M059J (cell line): Measurements from ENCODE around the gene USF1. TPM values are rescaled to one million over a fixed set of nuclear protein-coding genes. Genes with fewer than 3 reads are reported as not detected.
"Not testable (repeated sequence)": the region's sequence is repeated elsewhere in the genome, so short reads cannot be mapped to it uniquely, and the experiment has no call there.

ENCODE experiments used
- DNase-seq: peaks from one replicate; pipeline ENCODE4 v3.0.0-alpha.2; 2012; ENCODE audit warnings: low read depth
- total RNA-seq: library from RNA; depleted of rRNA; stranded (reverse); fragments of >200 nt; shearing (Covaris generic); gene quantifications from 2 replicates; pipeline ENCODE4 v1.2.3, GENCODE V29; 2014

USF1 gene
- total RNA-seq, 1 experiment from 2014 or later = 82.7 TPM

GRCh38 chr1:161077426-161077825, 31.6 kb upstream of the USF1 start:
- no peak for DNase-seq

DNA sequence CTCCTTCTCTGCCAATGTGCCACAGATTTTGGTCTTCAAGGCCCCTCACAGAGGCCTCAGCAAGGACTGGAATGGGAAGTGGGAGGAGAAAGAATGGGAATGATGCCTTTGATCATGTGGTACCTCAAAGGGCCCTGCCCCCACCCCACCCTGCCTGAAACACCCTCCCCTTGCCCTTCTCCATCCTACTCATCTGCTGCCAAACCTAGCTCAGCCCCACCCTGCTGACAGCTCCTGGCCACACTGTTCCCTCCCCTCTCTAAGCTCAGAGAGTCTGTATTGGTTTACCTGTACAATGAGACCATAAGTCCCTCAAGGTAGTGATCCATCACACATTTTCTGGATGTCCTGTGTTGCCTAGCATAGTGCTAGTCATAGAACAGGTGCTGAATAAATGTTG, 30.6 kb upstream of the USF1 start:
- DNase-seq = no peak

DNA sequence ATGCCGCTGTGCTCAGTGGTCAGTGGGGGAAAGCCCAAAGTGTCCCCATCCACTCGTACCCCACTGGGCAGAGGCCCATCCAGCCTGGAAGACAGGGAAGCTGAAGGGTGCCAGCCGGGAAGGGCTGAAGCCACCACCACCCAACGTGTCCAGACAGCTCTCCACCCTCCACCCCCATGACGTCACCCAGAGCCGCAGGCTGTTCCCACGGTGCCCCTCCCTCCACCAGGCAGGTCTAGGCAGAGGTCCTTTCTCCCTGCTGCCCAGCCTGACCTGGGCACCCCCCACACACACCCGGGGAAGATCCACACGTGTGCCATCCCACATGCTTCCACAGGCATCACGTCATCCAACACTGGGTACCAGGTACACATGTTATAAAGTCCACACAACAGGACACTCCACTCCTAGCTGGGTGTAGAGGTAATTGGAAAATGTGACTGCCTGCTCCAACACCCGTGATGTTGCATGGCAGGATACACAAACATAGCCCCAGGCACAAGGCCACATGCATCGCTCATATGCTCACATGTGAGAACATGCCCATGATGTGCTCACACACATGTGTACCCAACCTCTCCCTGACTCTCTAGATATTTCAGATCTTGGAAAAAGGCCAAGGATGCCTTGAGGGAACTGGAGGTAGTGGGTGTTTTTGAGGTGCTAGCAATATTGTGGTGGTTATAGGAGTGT, 29.0 kb upstream of the USF1 start:
- no peak for DNase-seq

DNA sequence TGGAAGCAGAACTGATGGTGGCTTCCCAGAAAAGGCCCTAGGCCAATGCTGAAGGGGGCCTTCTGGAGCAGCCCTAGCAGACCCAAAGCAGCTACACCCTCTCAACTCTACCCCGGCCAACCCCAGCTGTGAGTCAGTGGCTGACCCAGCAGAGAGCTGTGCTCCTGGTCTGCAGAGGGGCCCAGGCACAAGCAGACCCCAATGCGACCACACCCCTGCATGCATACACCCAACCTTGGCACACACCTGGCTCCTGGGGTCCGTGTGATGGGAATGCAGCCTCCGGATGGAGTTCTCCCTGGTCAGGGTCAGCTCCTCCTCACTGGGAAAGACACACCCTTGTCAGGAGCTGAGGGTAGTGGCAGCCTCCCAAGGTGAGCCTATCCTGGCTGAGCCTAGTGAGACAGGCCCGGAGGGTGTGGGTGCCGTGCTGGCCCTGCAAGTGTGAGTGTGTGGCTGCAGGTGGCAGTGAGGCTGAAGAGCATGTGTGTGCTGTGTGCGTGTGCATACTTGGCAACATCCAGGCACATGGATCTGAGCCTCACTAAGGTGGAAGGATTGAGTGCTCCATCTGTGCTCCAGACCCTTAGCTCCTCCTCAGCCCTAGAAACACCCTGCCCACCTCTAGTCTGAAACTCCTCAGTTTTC, 27.8 kb upstream of the USF1 start:
- DNase-seq = no peak

- no peak for DNase-seq
These were observed 27.1 kb upstream of the USF1 start for GRCh38 chr1:161072751-161073449.

GRCh38 chr1:161071886-161072371, 26.2 kb upstream of the USF1 start:
- DNase-seq = peak; percentile 46

DNA sequence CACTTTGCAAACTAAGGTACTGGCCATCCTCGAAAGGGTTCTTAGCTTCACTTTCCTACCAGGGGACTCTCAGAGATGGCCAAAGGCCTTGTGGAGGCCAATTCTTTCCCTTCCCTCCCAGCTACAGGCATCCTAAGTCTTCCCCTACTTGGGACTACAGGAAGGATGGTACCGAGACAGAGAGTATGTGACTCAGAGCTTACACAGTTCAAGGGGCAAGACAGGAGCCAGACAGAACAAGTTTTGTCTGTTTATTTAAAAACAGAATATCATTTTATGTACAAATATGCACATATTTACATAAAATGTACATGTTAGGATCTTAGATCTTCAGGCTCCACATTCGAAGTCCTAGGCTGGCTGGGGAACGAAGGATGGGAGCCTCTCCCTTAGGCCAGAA, 25.0 kb upstream of the USF1 start:
- DNase-seq = no peak

GRCh38 chr1:161069731-161070270, 24.0 kb upstream of the USF1 start, which contains the start of gene ARHGAP30:
ARHGAP30 (minus strand) TSS chr1:161069891; CDS start chr1:161069624, 267 bp downstream.
- peak; percentile 14 for DNase-seq

GRCh38 chr1:161069241-161069640, 23.5 kb upstream of the USF1 start:
- no peak for DNase-seq

DNA sequence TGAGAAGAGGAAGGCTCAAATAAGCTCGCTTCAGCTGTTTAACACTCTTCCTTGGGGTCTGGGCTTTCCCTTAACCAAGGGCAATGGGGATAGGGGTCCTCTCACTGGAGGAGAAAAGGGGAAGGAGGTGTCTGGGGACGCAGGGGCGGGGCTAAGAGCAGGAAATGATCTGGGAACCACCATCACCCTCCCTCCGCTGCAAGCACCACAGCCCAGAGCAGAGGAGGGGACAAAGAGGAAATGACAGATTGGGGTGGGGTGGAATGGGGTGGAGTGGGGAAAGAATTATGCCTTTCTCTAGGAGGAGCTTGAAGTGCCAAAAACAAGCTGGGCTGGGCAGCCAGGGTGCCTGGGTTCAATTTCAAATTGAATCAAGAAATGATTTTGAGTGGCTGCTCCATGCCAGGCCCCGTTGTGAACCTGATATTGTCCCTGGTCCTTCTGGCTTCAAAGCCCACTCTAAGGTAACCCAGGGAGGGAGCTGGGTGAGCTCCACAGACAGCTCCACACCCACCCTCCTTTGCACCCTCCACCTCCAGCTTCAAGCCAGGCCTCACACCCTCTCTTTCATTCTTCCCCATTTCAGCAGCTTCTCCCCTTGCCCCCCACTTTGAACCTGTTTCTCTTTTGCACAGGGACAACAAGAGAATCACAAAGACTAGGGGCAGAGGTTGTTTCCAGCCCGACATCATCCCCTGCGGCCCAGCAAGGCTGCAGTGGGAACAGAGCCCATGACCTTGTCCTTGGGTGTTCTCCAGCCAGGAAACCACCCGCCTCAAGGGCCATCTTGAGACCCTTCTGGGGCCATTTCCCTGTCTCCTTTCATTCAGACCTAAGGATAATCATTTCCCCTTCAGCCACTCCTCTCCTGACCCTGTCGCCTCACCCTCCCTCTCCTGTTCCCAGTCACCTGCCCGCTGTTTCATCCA, 22.8 kb upstream of the USF1 start:
- DNase-seq = no peak

DNA sequence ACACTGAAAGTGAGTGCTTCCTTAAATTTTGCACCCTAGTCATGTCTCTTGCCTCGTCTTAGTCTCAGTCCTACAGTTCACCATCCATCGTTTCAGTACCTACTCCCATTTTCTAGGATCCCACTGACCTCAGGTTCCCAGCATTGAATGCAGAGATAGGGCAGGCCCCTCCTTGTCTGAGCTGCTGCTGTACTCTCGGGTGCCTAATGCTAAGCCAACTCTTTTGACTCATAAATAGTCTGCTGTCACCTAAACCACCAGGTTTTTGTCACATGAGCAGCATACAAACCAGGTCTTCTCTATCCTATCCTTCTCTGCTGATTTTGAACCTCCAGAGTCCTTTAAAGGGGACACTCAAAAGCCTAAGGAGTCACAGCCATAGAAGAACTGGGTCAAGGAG, 20.9 kb upstream of the USF1 start:
- no peak for DNase-seq

DNA sequence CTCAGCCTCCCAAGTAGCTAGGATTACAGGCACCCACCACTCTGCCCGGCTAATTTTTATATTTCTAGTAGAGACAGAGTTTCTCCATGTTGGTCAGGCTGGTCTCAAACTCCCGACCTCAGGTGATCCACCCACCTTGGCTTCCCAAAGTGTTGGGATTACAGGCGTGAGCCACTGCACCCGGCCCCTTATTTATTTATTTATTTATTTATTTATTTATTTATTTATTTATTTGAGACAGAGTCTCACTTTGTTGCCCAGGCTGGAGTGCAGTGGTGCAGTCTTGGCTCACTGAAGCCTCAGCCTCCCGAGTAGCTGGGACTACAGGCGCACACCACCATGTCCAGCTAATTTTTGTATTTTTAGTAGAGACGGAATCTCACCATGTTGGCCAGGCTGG, 19.9 kb upstream of the USF1 start:
- not testable (repeated sequence) for DNase-seq

DNA sequence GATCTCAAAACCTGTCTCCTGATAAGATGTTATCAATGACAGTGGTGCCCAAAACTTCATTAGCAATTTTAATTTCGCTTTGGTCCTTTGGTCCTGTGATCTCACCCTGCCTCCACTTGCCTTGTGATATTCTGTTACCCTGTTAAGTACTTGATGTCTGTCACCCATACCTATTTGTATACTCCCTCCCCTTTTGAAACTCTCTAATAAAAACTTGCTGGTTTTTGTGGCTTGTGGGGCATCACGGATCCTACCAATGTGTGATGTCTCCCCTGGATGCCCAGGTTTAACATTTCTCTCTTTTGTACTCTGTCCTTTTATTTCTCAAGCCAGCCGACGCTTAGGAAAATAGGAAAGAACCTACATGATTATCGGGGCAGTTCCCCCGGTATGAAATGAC, 18.2 kb upstream of the USF1 start:
- not testable (repeated sequence) for DNase-seq

DNA sequence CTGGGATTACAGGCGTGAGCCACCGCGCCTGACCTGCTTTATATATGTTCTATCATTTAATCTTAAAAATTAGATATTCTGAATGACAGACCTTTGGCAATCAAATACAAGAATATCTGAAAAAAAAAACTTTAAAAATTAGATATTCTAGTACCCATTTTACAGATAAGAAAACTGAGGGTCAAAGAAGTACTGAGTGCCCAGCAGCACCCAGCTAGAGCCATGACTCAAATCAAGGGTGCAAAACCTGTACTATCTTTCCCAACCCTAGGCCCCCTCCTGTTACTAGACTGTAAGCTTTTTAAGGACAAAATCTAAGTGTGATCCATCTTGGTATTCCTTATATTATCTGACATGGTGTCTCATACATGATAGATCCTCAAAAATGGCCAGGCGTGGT, 15.6 kb upstream of the USF1 start:
- DNase-seq = no peak

DNA sequence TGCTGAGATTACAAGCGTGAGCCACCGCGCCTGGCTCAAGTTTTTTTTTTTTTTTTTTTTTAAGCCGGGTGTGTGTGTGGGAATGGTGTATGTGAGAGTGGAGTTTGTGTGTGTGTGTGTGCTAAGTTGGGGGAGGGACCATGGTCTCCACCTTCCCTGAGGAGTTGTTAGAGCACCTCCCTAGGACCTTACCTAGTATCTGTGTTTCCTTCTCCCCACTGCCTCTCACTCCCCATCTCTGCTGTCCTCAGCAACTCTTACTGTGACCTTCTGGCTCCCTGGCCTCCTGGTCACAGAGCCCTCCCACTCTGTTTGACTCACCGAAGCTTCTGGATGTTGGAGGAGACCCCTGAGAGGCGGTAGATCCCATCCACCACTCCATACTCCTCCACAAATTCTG, 13.5 kb upstream of the USF1 start:
- DNase-seq = no peak

DNA sequence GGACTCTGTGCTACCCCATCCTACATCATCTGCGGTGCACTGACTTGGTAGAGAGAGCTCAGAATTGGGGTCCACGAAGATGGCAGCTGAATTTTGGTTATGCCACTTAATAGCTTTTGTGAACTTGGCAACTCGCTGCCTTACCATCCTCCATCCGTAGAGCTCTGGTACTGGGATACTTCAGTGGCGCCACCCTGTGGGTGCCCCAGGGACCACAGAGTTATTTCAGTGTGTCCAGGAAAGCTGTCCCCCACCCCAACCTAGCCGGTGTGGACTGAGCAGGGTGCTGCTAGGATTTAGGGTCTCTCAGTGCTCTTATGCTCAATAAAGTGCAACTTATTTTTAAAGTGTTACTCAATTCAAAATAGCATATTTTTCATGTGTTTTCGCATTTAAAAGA, 9.0 kb upstream of the USF1 start:
- DNase-seq = no peak

DNA sequence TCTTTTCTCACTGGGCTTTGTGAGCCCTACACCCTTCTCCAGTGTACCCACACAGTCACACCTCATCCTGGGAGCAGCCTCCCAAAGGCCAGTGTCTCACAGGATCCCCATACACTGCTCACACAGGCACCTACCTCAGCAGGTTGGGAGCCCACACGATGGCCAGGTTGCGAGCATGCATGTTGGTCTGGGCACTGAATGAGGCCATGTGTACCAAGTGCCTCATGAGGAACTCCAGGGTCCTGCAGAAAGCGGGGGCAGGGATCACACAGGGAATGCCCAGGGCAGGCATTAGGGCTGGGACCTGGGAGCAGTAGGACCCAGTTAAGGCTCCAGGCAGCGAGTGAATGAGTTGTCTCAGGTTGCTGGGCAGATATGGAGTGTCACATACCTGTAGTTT, 8.5 kb upstream of the USF1 start:
- no peak for DNase-seq

DNA sequence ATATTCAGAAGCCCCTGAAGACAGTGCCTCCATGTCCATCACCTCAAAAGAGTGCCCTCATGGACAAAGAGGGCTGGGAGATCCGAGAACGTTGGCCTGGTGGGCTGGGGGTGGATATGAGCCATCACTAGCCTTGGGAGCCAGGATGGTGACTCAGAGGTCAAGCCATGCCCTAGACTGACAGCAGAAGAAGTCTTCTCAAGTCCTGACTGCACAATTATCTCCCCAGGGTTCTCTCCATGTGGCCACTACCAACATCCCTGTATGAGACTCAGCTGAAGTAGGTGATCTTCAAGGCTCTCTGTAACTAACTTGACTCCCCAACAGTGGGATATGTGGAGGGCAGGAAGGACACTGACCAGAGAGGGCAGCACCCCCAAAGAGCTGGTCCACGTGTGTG, 7.1 kb upstream of the USF1 start:
- DNase-seq = no peak

GRCh38 chr1:161051219-161051618, 5.4 kb upstream of the USF1 start:
- no peak for DNase-seq

- no peak for DNase-seq
These were observed 3.4 kb upstream of the USF1 start for GRCh38 chr1:161048949-161049722.
